H1 (cell line): ENCODE measurements around the gene MAN1C1. TPM values are rescaled to one million over a fixed set of nuclear protein-coding genes. Genes with fewer than 3 reads are reported as not detected.

Experiments used
- CTCF ChIA-PET: fragments of 300-600 bp; sonication (Branson Sonifier 250); formaldehyde crosslinking; loops from one replicate; lab custom pipeline; 2021; ENCODE audit not compliant: partially characterized antibody; lab: Charles Lee
- POLR2A ChIA-PET: fragments of 300-600 bp; sonication (Branson Sonifier 250); formaldehyde crosslinking; loops from one replicate; lab custom pipeline; 2021; ENCODE audit warnings: inconsistent platforms; ENCODE audit not compliant: partially characterized antibody; lab: Charles Lee
- DNase-seq, 2 experiments: peaks; one replicate each; pipeline versions ENCODE4 v3.0.0 to v3.0.0-alpha.2; 2010 to 2022; ENCODE audit warnings: low spot score in 2 of 2, low read depth in 1 of 2, mixed read lengths in 1 of 2
- FAIRE-seq: peaks from 2 replicates; lab custom pipeline; 2011; peaks lifted over from hg19 to GRCh38; lab: Jason Lieb, UNC
- H2AFZ ChIP-seq: 2 replicates; pipeline ENCODE4 v1.8.1; 2012; ENCODE audit warnings: low read length, inconsistent platforms
- H2AK5ac ChIP-seq: 2 replicates; pipeline ENCODE4 v1.6.1; 2013; ENCODE audit warnings: low read depth, low read length
- H2BK120ac ChIP-seq: replicated peaks from 2 replicates; pipeline ENCODE3; 2013; ENCODE audit warnings: low read depth, low read length, inconsistent platforms
- H2BK12ac ChIP-seq: 2 replicates; pipeline ENCODE4 v1.6.1; 2013; ENCODE audit warnings: low read depth, low read length
- H2BK15ac ChIP-seq: 2 replicates; pipeline ENCODE4 v1.6.1; 2013; ENCODE audit warnings: low read length
- H2BK20ac ChIP-seq: 2 replicates; pipeline ENCODE4 v1.6.1; 2013; ENCODE audit warnings: low read length
- H2BK5ac ChIP-seq: 2 replicates; pipeline ENCODE4 v1.6.1; 2013; ENCODE audit warnings: low read depth, low read length
- H3K14ac ChIP-seq: 2 replicates; pipeline ENCODE4 v1.6.1; 2013; ENCODE audit warnings: inconsistent platforms; ENCODE audit not compliant: insufficient read length
- H3K18ac ChIP-seq: 2 replicates; pipeline ENCODE4 v1.6.1; 2013; ENCODE audit warnings: low read length; ENCODE audit errors: extremely low read depth
- H3K23ac ChIP-seq: 2 replicates; pipeline ENCODE4 v1.6.1; 2013; ENCODE audit warnings: inconsistent platforms; ENCODE audit not compliant: insufficient read length
- H3K23me2 ChIP-seq: 2 replicates; pipeline ENCODE4 v1.6.1; 2013; ENCODE audit warnings: low read depth, low read length
- H3K27ac ChIP-seq: 2 replicates; pipeline ENCODE4 v1.6.1; 2011; ENCODE audit warnings: low read depth, low read length, inconsistent platforms
- H3K27me3 ChIP-seq, 4 experiments: replicated peaks in 1 of 4; 1 replicate in 1 of 4; 2 replicates in 3 of 4; pipeline versions ENCODE4 v1.6.1 to v1.8.1; 2011 to 2013; ENCODE audit warnings: low read length in 3 of 4, mild to moderate bottlenecking in 3 of 4, inconsistent platforms in 2 of 4, mixed read lengths in 2 of 4, moderate library complexity in 1 of 4; ENCODE audit not compliant: control insufficient read depth in 3 of 4, insufficient read depth in 3 of 4; ENCODE audit errors: extremely low read depth in 1 of 4
- H3K36me3 ChIP-seq, 4 experiments: 2 replicates each; pipeline versions ENCODE4 v1.6.1 to v1.8.1; 2011 to 2013; ENCODE audit warnings: mild to moderate bottlenecking in 4 of 4, low read length in 3 of 4, moderate library complexity in 2 of 4, control low read depth in 1 of 4, inconsistent platforms in 1 of 4; ENCODE audit not compliant: insufficient read depth in 4 of 4, control insufficient read depth in 2 of 4
- H3K4ac ChIP-seq: replicated peaks from 2 replicates; pipeline ENCODE3; 2013; ENCODE audit warnings: low read length, low read depth, mixed read lengths, inconsistent platforms; ENCODE audit not compliant: insufficient read length
- H3K4me1 ChIP-seq, 4 experiments: replicated peaks in 1 of 4; 1 replicate in 1 of 4; 2 replicates in 3 of 4; pipeline versions ENCODE4 v1.6.1 to v1.8.1; 2011 to 2013; ENCODE audit warnings: low read length in 3 of 4, inconsistent platforms in 2 of 4, mixed read lengths in 1 of 4; ENCODE audit not compliant: insufficient read depth in 4 of 4, control insufficient read depth in 3 of 4
- H3K4me2 ChIP-seq, 2 experiments: 2 replicates each; pipeline versions ENCODE4 v1.6.1 to v1.8.1; 2011 to 2013; ENCODE audit warnings: low read depth in 2 of 2, low read length in 2 of 2, control low read depth in 1 of 2, inconsistent platforms in 1 of 2, mild to moderate bottlenecking in 1 of 2; ENCODE audit not compliant: insufficient read depth in 1 of 2
- H3K4me3 ChIP-seq, 4 experiments: fragments of 200-600, 300-600 bp in 1 of 4; sonication (generic), shearing (Covaris generic), sonication (Bioruptor Twin) in 1 of 4; 2 replicates each; pipeline versions ENCODE4 v1.5.1 to v1.8.1; 2011 to 2016; ENCODE audit warnings: low read length in 4 of 4, low read depth in 3 of 4, control low read depth in 2 of 4, inconsistent platforms in 2 of 4, mild to moderate bottlenecking in 2 of 4, mixed read lengths in 1 of 4, moderate library complexity in 1 of 4; ENCODE audit not compliant: insufficient read depth in 2 of 4; ENCODE audit errors: extremely low read depth in 1 of 4
- H3K56ac ChIP-seq: replicated peaks from 2 replicates; pipeline ENCODE3; 2013; ENCODE audit warnings: low read depth, mild to moderate bottlenecking, mixed read lengths, low read length, inconsistent platforms; ENCODE audit not compliant: insufficient read length
- H3K79me1 ChIP-seq: 2 replicates; pipeline ENCODE4 v1.6.1; 2013; ENCODE audit warnings: low read depth, low read length, control low read depth
- H3K79me2 ChIP-seq, 2 experiments: 2 replicates each; pipeline versions ENCODE4 v1.6.1 to v1.8.1; 2012 to 2013; ENCODE audit warnings: low read length in 2 of 2, mild to moderate bottlenecking in 2 of 2, inconsistent platforms in 1 of 2; ENCODE audit not compliant: insufficient read depth in 2 of 2, control insufficient read depth in 1 of 2
- H3K9ac ChIP-seq, 4 experiments: replicated peaks in 1 of 4; 1 replicate in 1 of 4; 2 replicates in 3 of 4; pipeline versions ENCODE4 v1.6.1 to v1.8.1; 2011 to 2013; ENCODE audit warnings: low read depth in 3 of 4, low read length in 3 of 4, control low read depth in 2 of 4, mild to moderate bottlenecking in 2 of 4, moderate library complexity in 2 of 4, inconsistent platforms in 1 of 4; ENCODE audit errors: extremely low read depth in 1 of 4
- H3K9me3 ChIP-seq, 2 experiments: 2 replicates each; pipeline versions ENCODE4 v1.6.1 to v1.8.1; 2012 to 2013; ENCODE audit warnings: mild to moderate bottlenecking in 2 of 2, moderate library complexity in 2 of 2, control low read depth in 1 of 2, inconsistent platforms in 1 of 2, low read depth in 1 of 2, low read length in 1 of 2, mixed read lengths in 1 of 2; ENCODE audit not compliant: insufficient read depth in 2 of 2
- H4K20me1 ChIP-seq, 2 experiments: replicated peaks in 1 of 2; 2 replicates each; pipeline versions ENCODE3 to v1.8.1; 2011 to 2013; ENCODE audit warnings: inconsistent platforms in 2 of 2, low read length in 2 of 2, mild to moderate bottlenecking in 1 of 2; ENCODE audit not compliant: insufficient read depth in 2 of 2, control insufficient read depth in 1 of 2
- H4K5ac ChIP-seq: 2 replicates; pipeline ENCODE4 v1.6.1; 2013; ENCODE audit warnings: low read length, low read depth, mixed read lengths, inconsistent platforms; ENCODE audit not compliant: insufficient read length
- H4K8ac ChIP-seq: 2 replicates; pipeline ENCODE4 v1.8.0; 2013; ENCODE audit warnings: mild to moderate bottlenecking, moderate library complexity, low read length, inconsistent platforms; ENCODE audit not compliant: insufficient read depth; ENCODE audit errors: extremely low read depth
- H4K91ac ChIP-seq: replicated peaks from 2 replicates; pipeline ENCODE3; 2013; ENCODE audit warnings: low read length, mixed read lengths, inconsistent platforms; ENCODE audit not compliant: insufficient read length
- MAFK ChIP-seq: IDR thresholded peaks from 2 replicates; pipeline ENCODE4 v1.6.1; 2012; ENCODE audit warnings: low read depth, mild to moderate bottlenecking, improper control_type of control experiment, low read length
- SRF ChIP-seq: IDR thresholded peaks from 2 replicates; pipeline ENCODE4 v1.6.1; 2011; ENCODE audit warnings: mild to moderate bottlenecking, low read depth, low read length, moderate library complexity
- YY1 ChIP-seq: IDR thresholded peaks from 2 replicates; pipeline ENCODE4 v1.6.1; 2011; ENCODE audit warnings: low read depth, mild to moderate bottlenecking, low read length
- WGBS, 2 experiments: shearing (Covaris generic) in 1 of 2; methylation state at CpG; one replicate each; pipeline versions ENCODE4 v1.1.6 to v1.1.7; 2013 to 2015; ENCODE audit warnings: low lambda C conversion rate in 2 of 2, mixed read lengths in 2 of 2, inconsistent platforms in 1 of 2, low coverage in 1 of 2, missing lambda C conversion rate in 1 of 2; ENCODE audit not compliant: insufficient replicate concordance in 2 of 2, insufficient coverage in 1 of 2, insufficient read length in 1 of 2; ENCODE audit errors: extremely low coverage in 1 of 2, missing lambda C conversion rate in 1 of 2; 5-methylcytosine and 5-hydroxymethylcytosine counted together
- polyA plus RNA-seq, 7 experiments: library from polyadenylated mRNA; depleted of rRNA in 3 of 7; stranded (reverse) in 5 of 7; unstranded in 2 of 7; fragments of >200 nt in 5 of 7; fragments of 200-250 nt in 2 of 7; gene quantifications; 1 replicate in 5 of 7; 2 replicates in 1 of 7; 4 replicates in 1 of 7; pipeline versions ENCODE4 v1.2.1 to v1.2.3, GENCODE V29; 2011 to 2013; ENCODE audit warnings: missing spikeins in 2 of 7, mixed read lengths in 2 of 7
- total RNA-seq: library from RNA; stranded (reverse); fragmentation: NEBNext Ultra II Directional; extraction: Animal tissue kit (Norgen Biotek cat#: 25700); gene quantifications from 2 replicates; pipeline ENCODE4 v1.2.1, GENCODE V29; 2021

MAN1C1 gene
- total and polyA plus RNA-seq, 2 of the 8 experiments (the other 6 are each of a cell fraction or from before 2014, with no cell fraction given), result 7.8 to 15.2 TPM

GRCh38 chr1:25731626-25732370, 115.2 kb downstream of the MAN1C1 start:
- 85% methylated on average over 4 of the region's 4 CpGs; no CpG with 5 or more reads in 1 of the 2 experiments for WGBS, 2 experiments
- Histone ChIP-seq H2BK120ac (no peak overlapping the region), H4K8ac (peak overlapping the region; percentile 28; the same call in 1 of the 2 replicates), H2BK20ac (no peak overlapping the region), H3K36me3 (no peaks in the 10 kb centered on the region), H3K9ac (no peak overlapping the region), H3K18ac (no peak overlapping the region), H3K9me3 (no peaks in the 10 kb centered on the region), H3K79me1 (no peaks in the 10 kb centered on the region), H3K27me3 (no peaks in the 10 kb centered on the region), H3K4me2 (no peak overlapping the region), H2BK5ac (no peak overlapping the region), H4K91ac (no peak overlapping the region), H2BK15ac (no peak overlapping the region; the same call in 1 of the 2 replicates), H3K79me2 (no peaks in the 10 kb centered on the region), H3K4me1 (peaks cover 0 to 9% (median 5%) of the 10 kb centered on the region in 4 experiments; a peak in 5 of 7 replicates), H2AFZ (no peak overlapping the region), H3K4ac (no peak overlapping the region), H4K5ac (no peak overlapping the region), H2BK12ac (no peak overlapping the region), H3K4me3 (no peak overlapping the region), H3K27ac (no peak overlapping the region), H3K56ac (no peak overlapping the region), H2AK5ac (no peak overlapping the region), H3K23ac (no peak overlapping the region), H3K23me2 (no peaks in the 10 kb centered on the region), H4K20me1 (no peaks in the 10 kb centered on the region), H3K14ac (no peak overlapping the region)
- FAIRE-seq (no peak), DNase-seq (no peak)
- TF ChIP-seq YY1 (no peak), SRF (no peak), MAFK (no peak)
- ChIA-PET CTCF (interaction anchor here (0.9 to 1.8 kb wide), 2 partner anchors 26 to 123 kb away, joined by 3 to 5 read pairs; no protein-coding TSS in a partner anchor), POLR2A (no interaction called here)
